SH-SY5Y (cell line): ENCODE results near the gene RAB30.

Experiments
- GATA2 ChIP-seq: IDR thresholded peaks from 2 replicates; pipeline ENCODE4 v1.6.1; 2011; ENCODE audit warnings: mild to moderate bottlenecking, low read depth, low read length
- GATA3 ChIP-seq: IDR thresholded peaks from 2 replicates; pipeline ENCODE4 v1.6.1; 2011; ENCODE audit warnings: low read depth, mild to moderate bottlenecking, low read length, moderate library complexity

The RAB30 gene, protein sequence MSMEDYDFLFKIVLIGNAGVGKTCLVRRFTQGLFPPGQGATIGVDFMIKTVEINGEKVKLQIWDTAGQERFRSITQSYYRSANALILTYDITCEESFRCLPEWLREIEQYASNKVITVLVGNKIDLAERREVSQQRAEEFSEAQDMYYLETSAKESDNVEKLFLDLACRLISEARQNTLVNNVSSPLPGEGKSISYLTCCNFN

DNA sequence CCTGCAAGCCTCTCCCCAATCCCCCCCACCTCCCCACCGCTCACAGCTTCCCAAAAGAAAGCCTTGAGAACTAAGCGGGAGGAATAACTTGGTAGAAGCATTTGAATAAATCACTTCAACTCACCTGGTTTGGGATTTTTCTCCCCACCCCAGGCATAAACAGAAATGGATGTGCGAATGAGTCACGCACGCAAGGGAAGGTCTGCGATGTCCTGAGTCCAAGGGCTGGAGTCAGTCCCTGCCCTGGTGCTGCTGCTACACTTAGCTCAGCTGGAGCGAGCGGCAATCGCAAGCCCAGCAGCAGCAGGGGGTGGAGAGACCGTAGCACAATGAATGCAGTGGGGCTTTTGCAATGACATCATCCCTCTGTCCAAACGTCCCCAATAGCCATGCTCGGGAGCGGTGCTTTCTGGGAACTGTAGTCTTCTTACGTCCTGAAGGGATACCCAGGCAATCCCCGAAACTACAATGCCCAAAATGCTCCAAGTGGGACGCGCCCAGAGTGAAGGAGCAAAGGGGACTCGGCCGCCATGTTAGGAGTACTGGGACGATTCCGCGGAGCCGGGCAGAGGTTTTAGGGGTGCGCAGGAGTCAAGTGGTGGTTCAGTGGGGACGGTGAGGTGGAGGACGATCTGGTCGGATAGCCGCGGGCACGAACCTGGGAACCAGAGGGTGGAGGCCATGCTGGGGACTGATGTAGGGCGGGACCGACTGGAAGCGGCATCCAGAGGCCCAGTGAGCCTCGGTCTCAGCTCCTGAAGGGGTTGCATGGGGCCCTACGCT lies at the start of gene RAB30:
Gene RAB30 (minus strand): TSS at position 331 of the 783 bp plus-strand sequence. CDS start 74,581 bp downstream, outside the sequence.
- TF ChIP-seq GATA3 (no peak), GATA2 (no peak)

DNA sequence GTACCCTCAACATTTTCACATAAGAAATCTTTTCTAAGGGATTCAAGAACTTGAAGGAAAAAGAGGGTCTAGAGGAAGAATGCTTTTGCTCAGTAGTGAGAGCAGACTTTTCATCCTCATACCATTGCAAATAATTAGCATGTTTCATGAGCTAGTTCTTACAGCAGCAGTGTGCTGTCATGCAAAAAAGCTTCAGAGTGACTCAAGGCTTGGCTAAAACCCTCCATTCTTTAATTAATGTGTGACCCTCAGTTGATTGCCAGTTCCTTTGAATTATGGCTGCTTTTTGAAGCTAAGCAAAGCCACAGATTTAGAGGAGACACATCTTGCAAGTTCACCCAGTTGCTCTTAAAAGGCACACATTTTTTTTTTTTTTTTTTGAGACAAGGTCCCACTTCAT lies 48.6 kb upstream of the RAB30 start:
- TF ChIP-seq GATA3 (no peak), GATA2 (no peak)

DNA sequence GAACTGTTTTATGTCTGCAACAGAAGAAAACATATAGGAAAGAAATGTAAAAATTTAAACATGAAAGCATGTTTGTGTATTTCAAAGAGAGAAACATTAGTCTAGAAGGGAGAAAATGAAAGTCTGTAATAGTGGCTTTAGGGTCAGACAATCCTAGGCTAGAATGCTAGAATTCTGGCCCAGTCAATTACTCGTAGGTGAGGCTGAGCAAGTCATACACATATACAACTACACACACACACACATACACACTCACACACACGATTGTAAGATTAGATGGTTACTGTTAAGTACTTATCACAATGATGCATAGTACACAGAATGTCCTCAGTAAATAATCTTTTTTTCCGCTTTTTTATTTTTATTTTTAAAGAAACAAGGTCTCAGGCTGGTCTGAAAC lies 47.5 kb upstream of the RAB30 start:
- no peak for TF ChIP-seq GATA2
- no peak for TF ChIP-seq GATA3

- TF ChIP-seq GATA3 (no peak), GATA2 (no peak)
Observed at GRCh38 chr11:83118814-83119213, 47.1 kb upstream of the RAB30 start.

DNA sequence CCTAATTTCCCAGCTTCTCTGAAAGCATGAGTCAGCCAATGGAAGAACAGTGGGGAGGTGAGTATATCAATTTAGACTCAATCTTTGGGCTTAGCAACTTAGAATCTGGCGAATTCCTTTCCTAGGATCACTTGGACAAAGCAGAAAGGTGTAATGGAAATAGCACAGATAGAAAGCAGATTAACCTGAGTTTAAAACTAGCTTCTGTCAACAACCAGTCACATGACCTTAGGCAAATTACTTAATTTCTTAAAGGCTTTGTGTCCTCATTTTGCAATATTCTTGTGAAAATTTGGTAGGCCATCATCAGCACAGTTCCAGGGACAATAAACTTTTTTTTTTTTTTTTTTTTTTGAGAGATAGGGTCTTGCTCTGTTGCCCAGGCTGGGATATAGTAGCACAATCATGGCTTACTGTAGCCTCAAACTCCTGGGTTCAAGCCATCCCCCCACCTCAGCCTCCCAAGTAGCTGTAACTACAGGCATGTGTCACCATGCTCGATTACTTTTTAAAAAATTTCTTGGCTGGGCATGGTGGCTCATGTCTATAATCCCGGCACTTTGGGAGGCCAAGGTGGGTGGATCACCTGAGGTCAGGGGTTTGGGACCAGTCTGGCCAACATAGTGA lies 44.4 kb upstream of the RAB30 start:
- no peak for TF ChIP-seq GATA3
- no peak for TF ChIP-seq GATA2

- TF ChIP-seq GATA3 (no peak), GATA2 (no peak)
Observed at GRCh38 chr11:83115551-83115950, 43.9 kb upstream of the RAB30 start.

- no peak for TF ChIP-seq GATA3
- TF ChIP-seq GATA2: no peak
Observed at GRCh38 chr11:83115026-83115425, 43.3 kb upstream of the RAB30 start.

GRCh38 chr11:83112886-83113285 lies 41.2 kb upstream of the RAB30 start:
- TF ChIP-seq GATA2 (no peak), GATA3 (no peak)

- TF ChIP-seq GATA3: no peak
- TF ChIP-seq GATA2: no peak
Observed at GRCh38 chr11:83105168-83105567, 33.5 kb upstream of the RAB30 start.

DNA sequence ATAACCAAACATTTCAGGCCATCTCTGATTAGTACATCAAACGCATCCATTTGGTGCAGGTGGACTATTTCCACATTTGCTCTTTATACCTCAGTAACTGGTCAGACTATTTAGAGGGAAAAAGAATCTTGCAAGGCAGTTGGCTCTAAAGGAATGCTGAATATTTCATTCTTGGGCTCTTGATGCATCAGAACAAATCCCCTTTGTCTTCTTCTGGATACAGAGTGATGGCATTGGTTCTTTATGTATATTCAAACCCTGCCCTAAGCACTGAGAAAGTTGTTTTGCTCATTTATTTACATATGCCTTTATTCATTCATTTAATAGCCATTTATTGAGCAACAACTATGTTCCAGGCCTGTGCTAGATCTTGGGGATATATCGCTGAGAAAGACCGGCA lies 31.1 kb upstream of the RAB30 start:
- TF ChIP-seq GATA3: no peak
- no peak for TF ChIP-seq GATA2

DNA sequence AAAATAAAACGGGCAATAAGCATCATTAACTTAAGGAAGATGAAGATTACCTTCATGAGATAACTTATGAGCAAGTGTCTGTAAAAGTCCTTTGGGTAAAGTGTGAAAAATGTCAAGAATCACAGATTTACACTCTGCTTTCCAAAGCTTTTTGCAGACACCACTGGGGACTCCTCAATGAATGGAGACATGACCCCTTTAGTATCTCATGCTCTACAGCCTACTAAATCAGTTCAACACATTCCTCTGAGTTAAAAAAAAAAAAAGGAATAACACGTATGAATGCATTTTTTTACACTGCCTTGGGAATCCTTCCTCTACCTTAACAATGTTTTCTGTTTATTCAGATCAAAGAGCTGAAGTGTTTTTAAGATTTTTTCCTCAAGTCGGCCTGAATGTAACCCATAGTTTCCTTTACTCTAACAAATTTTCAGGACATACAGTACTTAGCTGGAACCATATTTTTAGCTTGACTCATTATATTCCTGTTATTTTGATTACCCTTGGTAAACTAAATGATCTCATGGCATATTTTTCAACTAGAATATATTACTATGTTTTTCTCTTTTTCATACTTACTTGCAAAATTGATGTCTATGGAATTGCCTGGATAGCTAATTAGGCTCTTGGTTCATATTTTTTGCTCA lies 25.9 kb upstream of the RAB30 start:
- TF ChIP-seq GATA2: no peak
- TF ChIP-seq GATA3: no peak

DNA sequence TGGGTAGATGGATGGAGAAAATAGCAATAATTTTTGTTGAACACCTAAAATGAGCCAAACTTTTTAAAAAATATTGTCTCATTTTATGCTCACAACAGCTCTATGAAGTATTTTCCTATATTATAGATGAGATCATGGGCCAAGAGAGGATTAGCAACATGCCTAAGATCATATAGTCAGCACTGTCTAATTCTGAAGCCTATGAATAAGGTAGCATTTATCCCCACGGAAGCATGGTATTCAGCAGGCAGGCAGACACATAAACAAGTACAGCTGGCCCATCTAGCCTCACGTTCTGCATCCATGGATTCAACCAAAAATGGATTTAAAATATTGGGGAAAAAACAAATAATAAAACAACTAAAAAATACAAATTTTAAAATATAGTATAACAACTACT lies 21.9 kb upstream of the RAB30 start:
- TF ChIP-seq GATA3 (no peak), GATA2 (no peak)

DNA sequence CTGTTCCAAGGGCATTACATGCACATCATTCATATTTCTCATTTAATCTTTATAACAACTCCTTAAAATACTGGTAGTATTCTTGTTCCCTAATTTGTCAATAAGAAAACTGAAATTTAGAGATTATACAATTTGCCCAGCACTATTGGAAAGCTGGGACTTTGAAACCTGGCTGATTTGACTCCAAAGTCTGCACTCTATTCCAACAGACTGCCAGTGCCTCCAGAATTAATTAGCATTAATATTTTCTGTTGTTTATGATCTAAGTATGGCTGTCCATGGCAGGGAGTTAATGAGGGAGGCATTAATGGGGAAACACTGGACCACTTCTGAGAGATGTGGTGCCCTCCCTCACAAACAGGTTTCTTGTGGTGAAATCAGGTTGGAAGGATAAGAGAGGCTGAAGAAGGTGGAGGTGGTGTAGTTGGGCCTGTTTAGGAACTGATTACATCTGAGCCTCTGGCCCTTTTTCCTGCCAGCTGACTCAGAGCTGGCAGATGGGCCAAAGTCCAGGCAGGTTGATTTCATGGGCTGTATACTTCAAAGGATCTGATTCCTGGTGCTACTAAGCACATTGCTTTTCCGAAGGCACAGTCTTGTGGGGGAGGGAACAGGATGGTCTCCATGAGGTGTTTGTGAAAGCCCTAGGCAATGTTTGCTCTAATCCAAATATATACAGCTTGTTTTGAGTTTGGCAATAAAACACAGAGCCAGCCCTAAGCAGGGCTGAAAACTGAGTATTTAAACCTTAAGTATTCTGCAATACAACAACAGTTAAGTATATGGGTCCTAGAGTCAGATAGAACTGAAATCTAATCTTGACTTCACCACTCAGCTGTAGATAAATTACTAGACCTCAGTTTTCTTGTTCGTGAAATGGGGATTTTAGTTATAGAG lies 21.0 kb upstream of the RAB30 start:
- TF ChIP-seq GATA2: peak; percentile 96
- peak; percentile 58; the same call in 1 of the 2 replicates for TF ChIP-seq GATA3

DNA sequence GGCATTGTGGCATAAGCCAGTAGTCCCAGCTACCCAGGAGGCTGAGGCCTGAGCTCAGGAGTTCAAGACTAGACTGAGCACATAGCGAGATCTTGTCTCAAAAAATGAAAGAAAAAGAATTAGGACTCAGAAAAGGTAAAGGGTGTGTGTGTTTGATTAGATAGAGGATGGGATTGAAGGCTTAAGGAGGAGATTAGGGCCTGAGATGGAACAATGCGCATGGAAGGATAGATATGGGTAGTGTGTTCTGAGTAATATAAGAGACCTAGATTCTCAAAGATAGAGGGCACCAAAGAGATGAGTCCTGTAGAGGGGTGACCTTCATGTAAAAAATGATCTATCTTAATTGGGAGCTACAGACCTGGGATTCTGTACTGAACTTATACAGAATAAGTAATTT lies 17.3 kb upstream of the RAB30 start:
- no peak for TF ChIP-seq GATA2
- no peak for TF ChIP-seq GATA3
